ENCODE measurements around the gene EPHB1.
A peak's percentile ranks its signal among the peaks of the same experiment; 100 is the strongest.

Gene EPHB1

DNA sequence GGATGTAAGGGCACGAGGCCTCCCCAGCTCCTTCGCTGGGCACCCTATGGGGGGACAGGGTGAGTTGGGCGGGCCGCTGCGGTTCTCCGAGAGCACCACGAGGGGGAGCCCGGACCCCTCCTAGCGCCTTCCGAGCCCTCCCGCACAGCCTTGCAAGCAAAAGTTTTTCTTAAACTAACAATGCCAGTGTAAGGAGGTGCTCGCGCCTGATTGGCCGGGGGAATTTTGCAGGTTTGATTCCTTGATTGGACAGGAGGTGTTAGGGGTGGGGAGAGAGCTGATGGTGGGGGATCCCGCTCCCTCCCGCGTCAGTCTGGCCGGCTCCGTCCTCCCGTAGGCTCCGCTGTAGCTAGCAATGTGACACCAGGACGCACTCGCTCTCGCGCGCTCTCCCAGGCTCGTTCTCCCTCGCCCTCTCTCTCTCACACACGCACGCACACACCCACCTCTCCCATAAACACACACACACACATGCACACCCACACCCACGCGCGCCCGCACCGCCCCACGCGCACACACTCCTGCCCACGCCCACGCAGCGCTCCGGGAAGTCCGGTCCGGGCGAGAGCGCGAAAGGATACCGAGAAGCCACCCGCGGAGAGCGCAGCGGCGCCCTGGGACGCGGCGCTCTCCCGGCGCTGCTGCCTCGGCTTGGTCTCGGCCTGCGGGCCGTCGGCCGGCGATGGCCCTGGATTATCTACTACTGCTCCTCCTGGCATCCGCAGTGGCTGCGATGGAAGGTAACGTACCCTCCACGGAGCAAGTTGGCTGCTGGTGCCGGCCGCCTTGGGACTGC lies at the start of gene EPHB1:
EPHB1 (plus strand) TSS at position 311 of the 796 bp plus-strand sequence.
- DNase-seq = peak; percentile 97

DNA sequence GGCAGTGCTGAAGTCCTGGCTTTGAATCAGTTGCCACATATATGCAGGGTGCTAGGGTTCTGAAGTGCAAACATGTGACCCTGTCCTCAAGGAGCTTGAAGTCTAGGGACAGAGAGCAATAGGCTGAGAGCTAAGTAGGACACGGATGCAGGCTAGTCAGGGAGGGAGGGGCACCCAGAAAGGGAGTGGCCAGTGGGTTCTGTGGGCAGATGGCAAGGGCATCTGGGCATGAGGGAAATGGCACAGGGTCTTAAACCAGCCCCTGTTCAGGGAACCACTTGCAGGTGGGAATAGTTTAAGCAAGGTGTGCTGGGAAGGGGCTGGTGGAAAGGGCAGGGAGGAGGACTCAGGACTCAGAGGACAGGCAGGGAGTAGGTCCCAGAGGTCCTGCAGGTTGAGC lies 46.4 kb upstream of the EPHB1 start:
- DNase-seq = no peak

GRCh38 chr3:134749174-134749573 lies 45.9 kb upstream of the EPHB1 start:
- DNase-seq = no peak

- no peak for DNase-seq
Observed at GRCh38 chr3:134749802-134750553, 45.1 kb upstream of the EPHB1 start.

GRCh38 chr3:134751831-134752230 lies 43.2 kb upstream of the EPHB1 start:
- DNase-seq = no peak

GRCh38 chr3:134752761-134753461 lies 42.1 kb upstream of the EPHB1 start:
- DNase-seq = no peak

DNA sequence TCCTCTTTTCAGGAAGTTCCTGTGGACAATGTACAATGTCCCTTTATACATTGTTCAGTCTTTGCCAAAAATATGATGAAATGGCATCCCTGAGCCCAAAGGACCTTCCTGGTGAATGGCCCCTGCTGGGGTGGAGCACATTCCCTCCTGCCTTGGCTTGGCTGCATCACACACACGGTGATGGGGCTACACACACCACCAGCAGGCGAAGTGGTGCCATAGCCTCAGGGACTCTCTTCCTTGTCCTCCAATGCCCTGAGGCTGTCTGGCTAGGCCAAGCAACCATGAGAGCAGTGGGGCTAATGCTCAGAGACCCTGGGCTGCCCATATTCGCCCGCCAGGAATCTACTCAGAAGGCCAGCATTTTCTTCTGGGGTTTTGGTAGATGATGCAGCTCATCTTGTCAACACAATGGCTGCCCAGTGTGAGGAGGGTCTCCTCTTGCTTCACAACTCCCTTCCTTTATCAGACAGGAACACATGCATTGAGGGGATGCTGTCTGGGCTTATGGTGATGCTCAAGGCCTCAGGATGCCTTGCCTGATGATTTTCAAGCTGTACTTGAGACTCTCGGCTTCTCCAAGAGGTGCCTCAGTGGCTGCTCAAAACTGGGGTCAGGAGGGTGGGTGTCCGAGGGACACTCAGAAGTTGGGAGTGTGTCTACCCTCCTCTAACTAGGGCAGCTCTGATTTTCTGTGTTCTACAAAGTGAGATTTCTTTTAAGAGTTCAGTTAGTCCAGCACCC lies 40.9 kb upstream of the EPHB1 start:
- DNase-seq = no peak

GRCh38 chr3:134754768-134755559 lies 40.1 kb upstream of the EPHB1 start:
- DNase-seq = no peak

DNA sequence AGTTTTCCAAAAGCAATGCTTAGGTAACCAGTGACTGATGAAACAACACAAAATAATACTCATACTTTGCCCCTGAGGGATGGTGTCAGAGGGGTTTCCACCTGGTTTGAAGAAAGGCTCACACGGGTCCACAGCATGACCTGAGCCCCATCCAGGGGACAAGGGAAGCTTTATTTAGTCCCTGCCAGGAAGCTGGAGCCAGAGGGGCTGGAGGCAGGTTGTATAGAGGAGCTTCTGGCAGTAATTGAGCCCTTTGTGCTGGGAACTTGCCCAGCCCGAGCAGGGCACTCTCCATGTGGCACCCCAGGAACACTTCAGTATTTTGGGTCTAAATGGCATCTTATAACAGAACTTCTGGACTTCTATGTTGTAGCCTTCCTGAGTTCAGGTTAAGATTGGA lies 39.2 kb upstream of the EPHB1 start:
- DNase-seq = no peak

DNA sequence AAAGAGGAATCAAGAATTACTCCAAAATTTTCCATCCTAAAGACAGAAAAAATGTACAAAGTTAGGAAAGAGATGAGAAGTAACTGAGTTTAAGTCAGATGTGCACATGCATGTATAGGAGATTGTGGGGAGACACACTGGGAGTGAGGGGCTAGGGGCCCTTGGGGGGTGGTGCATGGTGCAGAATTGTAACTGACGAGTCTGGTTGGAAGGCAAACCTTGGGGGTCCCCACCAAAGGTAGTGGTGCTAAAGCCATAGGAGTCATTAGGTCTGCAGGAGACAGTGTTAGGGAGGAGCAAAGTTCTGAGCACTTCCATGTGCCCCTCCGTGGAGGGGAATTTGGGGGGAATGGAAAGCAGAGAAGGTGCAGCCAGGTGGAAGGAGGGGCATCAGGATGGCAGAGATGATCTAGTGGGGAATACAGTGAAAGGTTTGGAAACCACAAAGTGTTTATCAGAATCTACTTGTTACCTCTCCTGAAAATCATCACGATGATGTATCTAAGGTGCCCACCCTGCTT lies 37.5 kb upstream of the EPHB1 start:
- DNase-seq = no peak

DNA sequence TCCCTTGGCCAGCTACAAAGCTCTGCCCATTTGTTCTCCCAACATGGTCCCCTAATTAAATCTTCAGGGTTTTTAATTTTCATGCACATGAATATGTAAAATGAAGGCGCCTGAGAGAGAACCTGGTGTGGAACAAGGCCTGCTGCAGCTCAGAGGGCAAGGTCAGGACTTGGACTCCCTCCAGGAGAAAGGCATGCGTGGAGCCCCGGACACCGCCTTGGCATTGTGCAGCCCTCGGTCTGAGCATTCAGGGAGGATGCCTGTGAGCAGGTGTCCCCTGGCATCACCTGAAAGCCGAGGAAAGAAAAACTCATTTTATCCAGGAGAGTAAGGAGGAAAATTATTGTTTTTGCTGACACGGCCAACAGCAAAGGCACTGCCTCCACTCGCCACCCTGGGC lies 33.8 kb upstream of the EPHB1 start:
- DNase-seq = no peak

DNA sequence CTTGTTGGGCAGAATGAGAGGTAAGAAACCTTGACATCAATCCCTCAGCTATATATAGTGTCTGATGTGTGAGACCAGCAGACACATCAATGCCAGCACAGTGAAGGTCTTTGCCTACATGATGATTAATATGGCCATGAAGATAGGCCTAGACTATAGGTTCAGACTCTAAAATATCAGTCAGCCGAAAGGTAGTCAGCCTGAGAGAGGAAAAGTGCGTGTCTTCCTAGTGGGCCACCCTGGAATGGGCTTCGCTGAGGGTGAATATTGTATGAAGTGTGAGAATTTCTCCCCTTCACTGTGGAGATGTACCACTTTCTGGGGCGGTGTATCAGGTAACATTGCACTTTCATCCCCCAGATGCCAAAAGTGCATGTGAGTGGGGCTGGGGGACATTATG lies 33.0 kb upstream of the EPHB1 start:
- no peak for DNase-seq

- no peak for DNase-seq
Observed at GRCh38 chr3:134765468-134765867, 29.6 kb upstream of the EPHB1 start.

DNA sequence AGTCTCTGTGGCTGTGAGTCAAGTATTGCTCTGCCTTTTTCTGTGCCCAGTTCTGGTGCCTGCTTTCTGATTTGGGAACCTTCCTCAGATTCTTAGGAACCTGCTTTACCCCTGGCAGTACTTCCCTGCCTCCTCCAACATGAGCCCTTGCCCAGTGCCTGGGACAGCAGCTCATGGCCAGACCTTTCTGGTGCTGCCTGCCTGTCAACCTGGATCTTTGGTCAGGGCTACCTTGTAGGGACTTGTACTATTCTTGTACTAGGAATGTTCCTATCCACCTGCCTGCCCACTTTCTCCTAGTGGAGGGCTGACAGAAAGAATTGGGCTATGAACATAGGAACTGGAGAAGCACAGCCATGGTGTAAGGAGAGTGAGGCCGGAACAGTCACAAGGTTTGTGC lies 28.8 kb upstream of the EPHB1 start:
- DNase-seq = no peak

DNA sequence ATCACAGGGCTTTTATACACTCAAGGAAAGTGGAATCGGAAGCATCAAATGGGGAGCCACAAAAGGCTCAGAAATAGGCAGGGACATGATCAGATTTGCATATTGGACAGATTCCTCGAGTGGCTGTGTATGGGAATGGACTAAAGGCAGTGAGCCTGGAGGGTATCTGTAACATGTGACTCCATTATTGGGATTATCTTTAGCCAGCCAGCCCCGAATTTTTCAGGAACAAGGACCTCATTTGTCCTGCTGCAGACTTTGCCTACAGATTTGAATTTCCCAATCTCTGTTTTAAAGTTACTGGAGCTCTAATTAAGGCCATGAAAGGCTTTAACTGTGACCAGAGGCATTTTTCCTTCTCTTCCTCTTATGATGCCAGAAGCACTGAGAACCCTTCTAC lies 26.9 kb upstream of the EPHB1 start:
- DNase-seq = no peak

DNA sequence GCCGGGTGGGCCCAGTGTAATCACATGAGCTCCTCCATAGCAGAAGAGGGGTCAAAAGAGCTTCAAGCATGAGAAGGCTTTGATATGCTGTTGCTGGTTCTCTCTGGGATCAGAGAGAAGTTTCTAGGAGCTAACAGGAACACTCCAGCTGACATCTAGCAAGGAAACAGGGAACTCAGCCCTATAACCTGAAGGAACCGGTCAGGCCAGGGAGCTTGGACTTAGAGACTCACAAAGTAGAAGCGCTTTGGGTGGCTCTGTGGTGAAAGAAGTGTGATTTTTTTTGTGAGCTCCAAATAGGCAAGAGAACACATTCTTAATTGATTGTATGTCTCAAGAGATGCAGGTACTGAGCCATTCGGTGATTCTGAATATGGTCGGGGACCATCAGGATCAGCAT lies 26.2 kb upstream of the EPHB1 start:
- no peak for DNase-seq

- DNase-seq = no peak
Observed at GRCh38 chr3:134769287-134769868, 25.7 kb upstream of the EPHB1 start.

GRCh38 chr3:134772011-134772410 lies 23.0 kb upstream of the EPHB1 start:
- no peak for DNase-seq

DNA sequence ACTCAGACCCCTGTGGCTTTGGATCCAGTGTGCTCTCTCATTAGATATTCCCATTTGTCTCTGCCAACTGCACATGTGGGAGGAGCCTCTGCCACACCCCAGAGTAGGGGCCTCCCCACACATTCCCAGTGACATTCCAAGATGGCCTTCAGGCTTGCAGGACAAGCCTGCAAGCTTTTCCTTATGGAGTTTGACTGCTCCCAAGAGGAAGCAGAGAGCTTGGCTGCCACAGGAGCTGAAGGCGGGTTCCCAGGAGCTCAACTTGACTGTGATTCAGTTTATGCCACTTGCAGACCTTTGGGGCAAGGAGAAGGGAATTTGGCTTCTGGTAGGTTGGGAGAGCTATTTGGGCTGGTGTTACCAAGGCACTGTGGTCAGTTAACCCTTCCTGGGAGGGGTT lies 22.5 kb upstream of the EPHB1 start:
- DNase-seq = no peak

- DNase-seq = no peak
Observed at GRCh38 chr3:134775831-134776230, 19.2 kb upstream of the EPHB1 start.

DNA sequence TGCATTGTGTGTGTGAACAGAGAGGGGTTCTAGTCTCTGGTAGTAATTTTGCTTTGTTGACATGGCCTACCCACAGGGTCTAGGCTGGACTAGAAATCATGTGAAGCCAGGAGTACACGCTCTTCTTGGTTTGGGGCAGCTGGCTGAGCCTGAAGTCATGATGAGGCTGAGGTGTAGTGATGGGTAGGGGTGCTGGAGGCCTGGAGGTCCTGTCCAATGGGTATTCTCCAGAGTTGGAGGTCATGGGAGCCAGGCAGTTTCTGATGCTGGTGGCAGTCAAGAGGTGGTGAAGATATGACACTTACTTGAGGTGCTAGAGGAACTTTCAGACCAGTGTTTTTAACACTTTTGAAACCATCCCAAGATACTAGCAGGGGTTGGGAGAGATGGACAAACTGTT lies 18.5 kb upstream of the EPHB1 start:
- no peak for DNase-seq

DNA sequence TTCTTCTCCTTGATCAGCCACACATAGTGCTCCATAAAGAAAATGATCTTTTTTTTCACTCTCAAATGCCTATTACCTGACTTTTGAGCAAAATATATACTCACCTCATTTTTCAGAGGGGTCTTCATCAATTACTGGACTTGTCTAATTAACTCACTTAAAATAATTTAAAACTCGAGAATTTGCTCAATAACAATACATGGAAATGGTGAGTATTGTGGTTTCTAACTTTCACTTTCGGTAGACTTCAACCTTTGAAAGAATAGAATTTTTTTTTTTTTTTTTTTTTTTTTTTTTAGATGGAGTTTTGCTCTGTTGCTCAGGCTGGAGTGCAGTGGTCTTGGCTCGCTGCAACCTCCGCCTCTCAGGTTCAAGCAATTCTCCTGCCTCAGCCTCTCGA lies 17.7 kb upstream of the EPHB1 start:
- no peak for DNase-seq
